A673 (cell line): ENCODE measurements around the gene MYLK4.
A peak's percentile ranks its signal among the peaks of the same experiment; 100 is the strongest.

Experiments used
- EZH2 ChIP-seq: fragments of 200-600 bp; sonication (generic); IDR thresholded peaks from 2 replicates; pipeline ENCODE4 v1.6.1; 2017; ENCODE audit warnings: borderline replicate concordance, low read depth, mild to moderate bottlenecking, mixed read lengths, antibody characterized with exemption, low read length; ENCODE audit not compliant: poor library complexity, severe bottlenecking
- TF ChIP-seq, protein P1 (sequence below): fragments of 300-800, 200-600 bp; sonication (generic); conservative IDR thresholded peaks from 2 replicates; pipeline ENCODE4 v1.5.1; 2017; ENCODE audit warnings: low read depth, mild to moderate bottlenecking, antibody characterized with exemption, low read length, moderate library complexity, mixed read lengths

DNA sequence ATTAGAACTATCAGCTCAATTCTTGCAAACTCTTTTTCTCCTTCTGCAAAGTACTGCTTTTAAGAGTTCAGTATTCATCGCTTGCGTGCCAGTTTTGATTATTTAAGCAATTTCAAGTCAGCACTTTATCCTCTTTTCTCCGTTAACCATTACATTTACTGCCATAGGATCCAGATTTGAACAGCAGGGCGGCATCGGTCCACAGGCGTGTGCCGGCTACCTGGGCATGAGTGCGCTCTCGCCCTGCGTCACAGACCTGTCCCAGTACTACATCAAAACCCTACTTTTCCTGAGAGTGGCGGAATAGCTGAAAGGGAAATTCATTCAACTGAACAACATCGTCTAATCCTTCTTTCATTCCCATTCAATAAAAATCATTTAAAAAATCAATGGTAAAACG is 53.4 kb downstream of the MYLK4 start:
- TF ChIP-seq, protein P1, sequence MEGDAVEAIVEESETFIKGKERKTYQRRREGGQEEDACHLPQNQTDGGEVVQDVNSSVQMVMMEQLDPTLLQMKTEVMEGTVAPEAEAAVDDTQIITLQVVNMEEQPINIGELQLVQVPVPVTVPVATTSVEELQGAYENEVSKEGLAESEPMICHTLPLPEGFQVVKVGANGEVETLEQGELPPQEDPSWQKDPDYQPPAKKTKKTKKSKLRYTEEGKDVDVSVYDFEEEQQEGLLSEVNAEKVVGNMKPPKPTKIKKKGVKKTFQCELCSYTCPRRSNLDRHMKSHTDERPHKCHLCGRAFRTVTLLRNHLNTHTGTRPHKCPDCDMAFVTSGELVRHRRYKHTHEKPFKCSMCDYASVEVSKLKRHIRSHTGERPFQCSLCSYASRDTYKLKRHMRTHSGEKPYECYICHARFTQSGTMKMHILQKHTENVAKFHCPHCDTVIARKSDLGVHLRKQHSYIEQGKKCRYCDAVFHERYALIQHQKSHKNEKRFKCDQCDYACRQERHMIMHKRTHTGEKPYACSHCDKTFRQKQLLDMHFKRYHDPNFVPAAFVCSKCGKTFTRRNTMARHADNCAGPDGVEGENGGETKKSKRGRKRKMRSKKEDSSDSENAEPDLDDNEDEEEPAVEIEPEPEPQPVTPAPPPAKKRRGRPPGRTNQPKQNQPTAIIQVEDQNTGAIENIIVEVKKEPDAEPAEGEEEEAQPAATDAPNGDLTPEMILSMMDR = peak; percentile 35; the same call in 1 of the 2 replicates
- TF ChIP-seq EZH2 = no peak
